ENCODE measurements around the gene PRKN. TPM values are rescaled to one million over a fixed set of nuclear protein-coding genes. Genes with fewer than 3 reads are reported as not detected.

PRKN gene
- total and polyA plus RNA-seq, 2 experiments from 2014 or later, result 0.10 to 0.84 TPM

- no peak overlapping the region for H2AFZ ChIP-seq
- ATAC-seq (no peak), DNase-seq (ENCODE audit: low spot score) (no peak)
- no peak overlapping the region for H3K27ac ChIP-seq (ENCODE audit: low read depth)
- no peak overlapping the region for H3K4me2 ChIP-seq
- no peaks in the 10 kb centered on the region for H3K36me3 ChIP-seq (ENCODE audit: insufficient read depth)
- H3K36me3 Mint-ChIP-seq (ENCODE audit: low read depth), result no peaks in the 10 kb centered on the region
- H3K9me3 Mint-ChIP-seq, result no peaks in the 10 kb centered on the region
- no peaks in the 10 kb centered on the region for H3K27me3 ChIP-seq (ENCODE audit: insufficient read depth)
- 0 out of 2 replicates have a peak, but pooled peaks cover 5% of the 10 kb centered on the region for H3K4me1 ChIP-seq (ENCODE audit: insufficient read depth)
- TF ChIP-seq EZH2phosphoT487 (IDR thresholded peaks at IDR 0.05; ENCODE audit: unreplicated experiment) (no peak), CTCF (conservative IDR thresholded peaks at IDR 0.05; ENCODE audit: low read depth in 2 of 2) (no peak), ETS1 (IDR thresholded peaks at IDR 0.05) (no peak), NANOG (IDR thresholded peaks at IDR 0.05; ENCODE audit: borderline replicate concordance) (no peak), CREB1 (CRISPR knock-in tag; IDR thresholded peaks at IDR 0.05; ENCODE audit: low read depth) (no peak), ZNF462 (CRISPR knock-in tag; IDR thresholded peaks at IDR 0.05) (no peak), STAT1 (IDR thresholded peaks at IDR 0.05; ENCODE audit: unreplicated experiment) (no peak), ZNF331 (CRISPR knock-in tag; IDR thresholded peaks at IDR 0.05; ENCODE audit: low read depth) (no peak), ZNF114 (CRISPR knock-in tag; IDR thresholded peaks at IDR 0.05) (no peak), JUNB (IDR thresholded peaks at IDR 0.05; ENCODE audit: unreplicated experiment) (no peak), EZH2 (IDR thresholded peaks at IDR 0.05; ENCODE audit: low read depth, unreplicated experiment) (no peak), POLR2AphosphoS5 (IDR thresholded peaks at IDR 0.05; ENCODE audit: low read depth) (no peak), REST (IDR thresholded peaks at IDR 0.05; ENCODE audit: unreplicated experiment) (no peak)
- no peaks in the 10 kb centered on the region for H4K20me1 ChIP-seq (replicated peaks; ENCODE audit: insufficient read depth)
- H3K4me3 ChIP-seq, result no peak overlapping the region
- no peak overlapping the region for H3K27ac Mint-ChIP-seq
- peaks cover 12% of the 10 kb centered on the region for H3K27me3 Mint-ChIP-seq (ENCODE audit: insufficient read depth, low read depth, poor library complexity)
- no peaks in the 10 kb centered on the region for H3F3A ChIP-seq (replicated peaks; ENCODE audit: low read depth)
- no peak overlapping the region for H3K4me3 Mint-ChIP-seq
- H3K79me2 ChIP-seq (replicated peaks; ENCODE audit: insufficient read depth), result no peaks in the 10 kb centered on the region
- peaks cover 23% of the 10 kb centered on the region for H3K4me1 Mint-ChIP-seq
- no peaks in the 10 kb centered on the region for H3K9me2 ChIP-seq (ENCODE audit: insufficient read depth)
Observed at GRCh38 chr6:161354956-161355355, 1372.6 kb downstream of the PRKN start.

Measured in GM23338 (cell line).